LNCaP clone FGC (cell line): ENCODE data around the gene EPB41L5.
"Not testable (repeated sequence)": the region's sequence is repeated elsewhere in the genome, so short reads cannot be mapped to it uniquely, and the experiment has no call there.

ENCODE experiments used
- DNase-seq: peaks from one replicate; pipeline ENCODE4 v3.0.0-alpha.2; 2011; ENCODE audit warnings: low read depth
- H3K4me3 ChIP-seq: 2 replicates; pipeline ENCODE4 v1.5.1; 2011; ENCODE audit warnings: mild to moderate bottlenecking, low read depth, low read length, control low read depth
- CTCF ChIP-seq: IDR thresholded peaks from 2 replicates; pipeline ENCODE4 v1.5.1; 2012; ENCODE audit warnings: mild to moderate bottlenecking; ENCODE audit not compliant: control insufficient read depth, insufficient read depth; ENCODE audit errors: extremely low read depth

Gene EPB41L5

GRCh38 chr2:120111193-120111592, 98.3 kb downstream of the EPB41L5 start:
- no peak for DNase-seq

DNA sequence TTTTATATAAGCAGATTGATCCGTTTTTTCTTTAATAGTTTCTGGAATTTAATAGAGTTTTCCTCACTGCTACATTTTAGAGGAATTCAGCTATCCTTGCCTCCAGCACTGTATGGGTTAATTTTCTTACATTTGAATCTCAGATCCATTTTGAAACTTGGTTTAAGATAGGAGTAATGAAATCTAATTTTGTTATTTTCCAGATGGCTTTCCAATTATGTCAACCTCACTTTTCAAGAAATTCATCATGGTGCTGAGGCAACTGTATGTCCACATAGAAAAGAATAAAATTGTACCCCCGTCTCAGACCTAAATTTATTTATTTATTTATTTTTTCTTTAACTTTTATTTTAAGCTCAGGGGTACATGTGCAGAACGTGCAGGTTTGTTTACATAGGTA, 105.1 kb downstream of the EPB41L5 start:
- DNase-seq: no peak
- TF ChIP-seq CTCF: no peak
- H3K4me3 ChIP-seq: no peak overlapping the region

More at GRCh38 chr2:120111193-120111592, 98.3 kb downstream of the EPB41L5 start:
- no peak overlapping the region for H3K4me3 ChIP-seq
- TF ChIP-seq CTCF: no peak

DNA sequence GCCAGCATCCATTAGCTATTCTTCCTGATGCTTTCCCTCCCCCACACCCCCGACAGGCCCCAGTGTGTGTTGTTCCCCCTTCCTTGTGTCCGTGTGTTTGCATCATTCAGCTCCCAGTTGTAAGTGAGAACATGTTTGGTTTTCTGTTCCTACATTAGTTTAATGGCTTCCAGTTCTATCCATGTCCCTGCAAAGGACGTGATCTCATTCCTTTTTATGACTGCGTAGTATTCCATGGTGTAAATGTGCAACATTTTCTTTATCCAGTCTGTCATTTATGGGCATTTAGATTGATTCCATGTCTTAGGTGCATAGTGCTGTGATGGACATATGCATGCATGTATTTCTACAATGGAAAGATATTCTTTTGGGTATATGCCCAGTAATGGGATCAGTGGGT, 105.6 kb downstream of the EPB41L5 start:
- TF ChIP-seq CTCF: no peak
- no peak for DNase-seq
- no peak overlapping the region for H3K4me3 ChIP-seq

GRCh38 chr2:120121337-120121736, 108.5 kb downstream of the EPB41L5 start:
- not testable (repeated sequence) for H3K4me3 ChIP-seq

DNA sequence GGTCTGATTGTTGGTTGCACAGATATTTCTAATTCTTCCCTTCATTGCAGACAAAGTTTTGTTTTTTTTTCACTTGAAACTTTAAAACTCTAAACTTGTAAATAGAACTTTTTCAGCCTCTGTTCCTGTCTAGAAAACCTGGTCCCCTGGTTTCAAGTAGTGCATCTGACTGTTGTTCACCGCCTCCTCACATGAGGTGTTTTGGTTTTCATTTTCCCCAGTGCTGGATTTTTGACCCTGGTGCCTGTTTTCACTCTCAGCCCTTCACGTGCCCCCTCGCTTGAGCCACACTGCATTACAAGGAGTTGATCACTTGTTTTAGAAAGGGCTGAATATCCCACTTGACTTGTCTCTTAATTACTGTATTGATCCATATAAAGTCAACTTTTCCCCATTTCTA, 110.2 kb downstream of the EPB41L5 start:
- H3K4me3 ChIP-seq: no peak overlapping the region
- no peak for DNase-seq
- TF ChIP-seq CTCF: no peak

More at GRCh38 chr2:120121337-120121736, 108.5 kb downstream of the EPB41L5 start:
- DNase-seq: not testable (repeated sequence)

DNA sequence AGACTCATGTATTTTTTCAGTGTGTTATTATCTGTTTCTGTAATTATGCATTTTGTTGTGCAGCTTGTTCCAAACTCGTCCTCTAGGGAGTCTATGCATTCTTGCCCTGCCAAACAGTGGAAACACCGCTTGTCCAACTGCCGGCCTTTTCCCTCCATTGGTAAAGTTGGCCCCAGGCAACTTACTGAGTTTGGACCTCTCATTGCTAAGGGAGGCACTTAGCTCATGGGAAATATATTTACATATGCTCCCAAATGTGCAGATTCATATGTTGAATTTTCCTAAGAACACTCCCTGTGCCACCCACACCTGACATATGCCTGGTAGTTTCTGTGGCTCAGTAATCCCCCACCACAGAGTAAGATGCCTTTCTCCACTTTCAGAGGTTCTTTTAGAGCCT, 112.3 kb downstream of the EPB41L5 start:
- H3K4me3 ChIP-seq: no peak overlapping the region
- DNase-seq: no peak
- TF ChIP-seq CTCF: no peak

DNA sequence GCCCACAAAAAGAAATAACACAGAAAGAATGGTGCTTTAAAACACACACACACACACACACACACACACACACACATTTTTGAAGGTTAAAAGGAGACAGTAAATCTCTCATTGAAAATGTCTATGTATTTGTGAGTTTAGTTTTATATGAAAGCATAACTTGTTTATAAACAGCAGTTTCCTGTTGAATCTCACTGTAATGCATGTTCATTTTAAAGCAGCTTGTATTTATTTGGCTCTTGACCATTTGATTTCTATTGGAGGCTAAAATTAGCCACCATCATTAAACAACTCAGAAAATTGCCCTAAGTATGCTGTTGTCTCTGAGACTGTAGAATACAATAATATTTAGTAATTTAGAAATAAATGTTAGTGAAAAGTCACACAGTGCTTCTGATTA, 115.3 kb downstream of the EPB41L5 start:
- no peak for DNase-seq
- no peak for TF ChIP-seq CTCF
- H3K4me3 ChIP-seq: no peak overlapping the region
